Measurements from ENCODE around the gene CD247.
A peak's percentile ranks its signal among the peaks of the same experiment; 100 is the strongest.

CD247 gene

GRCh38 chr1:167404161-167404888, 114.0 kb downstream of the CD247 start:
- FAIRE-seq (no peak), DNase-seq (ENCODE audit: insufficient read length, low spot score) (no peak)
- TF ChIP-seq TAF1 (IDR thresholded peaks at IDR 0.05; ENCODE audit: low read depth, low read length), result no peak
- no peak for TF ChIP-seq SPI1 (IDR thresholded peaks at IDR 0.05; ENCODE audit: low read depth, low read length)
- no peak for TF ChIP-seq POLR2A (IDR thresholded peaks at IDR 0.05; ENCODE audit: low read depth, low read length)
- TF ChIP-seq POU2F2 (IDR thresholded peaks at IDR 0.05; ENCODE audit: low read depth, low read length), result no peak
- no peak for TF ChIP-seq PAX5 (IDR thresholded peaks at IDR 0.05; ENCODE audit: insufficient read depth, low read length, severe bottlenecking)
- no peak for TF ChIP-seq POLR2AphosphoS5 (IDR thresholded peaks at IDR 0.05; ENCODE audit: low read depth, low read length)

GRCh38 chr1:167401260-167401873, 117.0 kb downstream of the CD247 start:
- TF ChIP-seq SPI1 (IDR thresholded peaks at IDR 0.05; ENCODE audit: low read depth, low read length) (peak; percentile 43), POLR2A (IDR thresholded peaks at IDR 0.05; ENCODE audit: low read depth, low read length) (no peak)
- peak; percentile 86 for FAIRE-seq
- peak; percentile 6 for DNase-seq (ENCODE audit: insufficient read length, low spot score)

- no peak for FAIRE-seq
- TF ChIP-seq PAX5 (IDR thresholded peaks at IDR 0.05; ENCODE audit: insufficient read depth, low read length, severe bottlenecking) (no peak), POU2F2 (IDR thresholded peaks at IDR 0.05; ENCODE audit: low read depth, low read length) (no peak), SPI1 (IDR thresholded peaks at IDR 0.05; ENCODE audit: low read depth, low read length) (no peak), POLR2A (IDR thresholded peaks at IDR 0.05; ENCODE audit: low read depth, low read length) (no peak), TAF1 (IDR thresholded peaks at IDR 0.05; ENCODE audit: low read depth, low read length) (no peak), POLR2AphosphoS5 (IDR thresholded peaks at IDR 0.05; ENCODE audit: low read depth, low read length) (no peak)
- DNase-seq (ENCODE audit: insufficient read length, low spot score), result no peak
Observed at GRCh38 chr1:167400359-167400953, 117.9 kb downstream of the CD247 start.

- no peak for TF ChIP-seq POU2F2 (IDR thresholded peaks at IDR 0.05; ENCODE audit: low read depth, low read length)
- TF ChIP-seq TAF1 (IDR thresholded peaks at IDR 0.05; ENCODE audit: low read depth, low read length), result no peak
- TF ChIP-seq POLR2AphosphoS5 (IDR thresholded peaks at IDR 0.05; ENCODE audit: low read depth, low read length), result no peak
- TF ChIP-seq SPI1 (IDR thresholded peaks at IDR 0.05; ENCODE audit: low read depth, low read length), result no peak
- no peak for TF ChIP-seq PAX5 (IDR thresholded peaks at IDR 0.05; ENCODE audit: insufficient read depth, low read length, severe bottlenecking)
- no peak for FAIRE-seq
Observed at GRCh38 chr1:167392200-167392696, 126.1 kb downstream of the CD247 start.

GRCh38 chr1:167388976-167389375, 129.4 kb downstream of the CD247 start:
- TF ChIP-seq POLR2AphosphoS5 (IDR thresholded peaks at IDR 0.05; ENCODE audit: low read depth, low read length), result no peak
- TF ChIP-seq SPI1 (IDR thresholded peaks at IDR 0.05; ENCODE audit: low read depth, low read length), result no peak
- TF ChIP-seq PAX5 (IDR thresholded peaks at IDR 0.05; ENCODE audit: insufficient read depth, low read length, severe bottlenecking), result no peak
- FAIRE-seq, result no peak

More at GRCh38 chr1:167392200-167392696, 126.1 kb downstream of the CD247 start:
- no peak for DNase-seq (ENCODE audit: insufficient read length, low spot score)

GRCh38 chr1:167387251-167387910, 130.9 kb downstream of the CD247 start:
- peak; percentile 59 for FAIRE-seq

More at GRCh38 chr1:167388976-167389375, 129.4 kb downstream of the CD247 start:
- DNase-seq (ENCODE audit: insufficient read length, low spot score), result no peak

More at GRCh38 chr1:167387251-167387910, 130.9 kb downstream of the CD247 start:
- DNase-seq (ENCODE audit: insufficient read length, low spot score), result no peak
- no peak for TF ChIP-seq POU2F2 (IDR thresholded peaks at IDR 0.05; ENCODE audit: low read depth, low read length)
- no peak for TF ChIP-seq POLR2AphosphoS5 (IDR thresholded peaks at IDR 0.05; ENCODE audit: low read depth, low read length)
- TF ChIP-seq SPI1 (IDR thresholded peaks at IDR 0.05; ENCODE audit: low read depth, low read length), result no peak
- TF ChIP-seq POLR2A (IDR thresholded peaks at IDR 0.05; ENCODE audit: low read depth, low read length), result no peak
- no peak for TF ChIP-seq TAF1 (IDR thresholded peaks at IDR 0.05; ENCODE audit: low read depth, low read length)
- no peak for TF ChIP-seq PAX5 (IDR thresholded peaks at IDR 0.05; ENCODE audit: insufficient read depth, low read length, severe bottlenecking)

Measured in GM12891 (cell line).